GM12878 (cell line): Measurements from ENCODE around the gene FMN2. TPM values are rescaled to one million over a fixed set of nuclear protein-coding genes. Genes with fewer than 3 reads are reported as not detected.

ENCODE experiments used
- ATAC-seq: fragments of 200-7000 bp; cut with Tn5 transposase; 3 replicates; pipeline ENCODE4 v1.9.1; 2020; ENCODE audit warnings: mild to moderate bottlenecking, moderate library complexity
- BruUV-seq: library from RNA; stranded (reverse); fragments of 400-500 nt; replicated peaks from 2 replicates; lab custom pipeline; 2021; lab: Mats Ljungman, UMichigan
- CTCF ChIA-PET: fragments of 300-600 bp; sonication (Branson Sonifier 250); formaldehyde crosslinking; extraction: SDS; loops from one replicate; lab custom pipeline; 2021; ENCODE audit warnings: inconsistent platforms; lab: Yijun Ruan, JAX
- POLR2A ChIA-PET: fragments of 350-600 bp; formaldehyde crosslinking; extraction: SDS; loops from one replicate; lab custom pipeline; 2021; ENCODE audit warnings: inconsistent platforms; lab: Charles Lee
- RAD21 ChIA-PET: fragments of 300-600 bp; sonication (Branson Sonifier 250); formaldehyde crosslinking; loops from one replicate; lab custom pipeline; 2023; ENCODE audit warnings: antibody characterized with exemption; ENCODE audit not compliant: unreplicated experiment; lab: Charles Lee
- SMC1A ChIA-PET: fragments of 300-600 bp; sonication (Branson Sonifier 250); formaldehyde crosslinking; loops from one replicate; lab custom pipeline; 2023; ENCODE audit not compliant: unreplicated experiment, uncharacterized antibody; lab: Charles Lee
- DNase-seq: peaks from one replicate; pipeline ENCODE4 v3.0.0-alpha.2; 2011; ENCODE audit warnings: low read depth, low spot score
- FAIRE-seq: peaks from 3 replicates; lab custom pipeline; 2011; peaks lifted over from hg19 to GRCh38; lab: Jason Lieb, UNC
- H2AFZ ChIP-seq: 2 replicates; pipeline ENCODE4 v1.6.0; 2011; ENCODE audit warnings: low read depth, low read length, control low read depth; ENCODE audit not compliant: control insufficient read depth
- H3K27ac ChIP-seq: 2 replicates; pipeline ENCODE4 v1.5.1; 2011; ENCODE audit warnings: control low read depth; ENCODE audit not compliant: control insufficient read depth, insufficient read depth
- H3K27me3 ChIP-seq, 2 experiments: replicated peaks in 1 of 2; 2 replicates each; pipeline versions ENCODE4 v1.6.0 to v1.6.1; 2011; ENCODE audit warnings: low read length in 1 of 2; ENCODE audit not compliant: control insufficient read depth in 2 of 2, insufficient read depth in 2 of 2
- H3K36me3 ChIP-seq, 2 experiments: 2 replicates each; pipeline ENCODE4 v1.5.1; 2011; ENCODE audit warnings: low read length in 1 of 2; ENCODE audit not compliant: control insufficient read depth in 2 of 2, insufficient read depth in 2 of 2
- H3K4me1 ChIP-seq: 2 replicates; pipeline ENCODE4 v1.6.1; 2011; ENCODE audit warnings: mild to moderate bottlenecking, low read length, moderate library complexity, mixed read lengths; ENCODE audit not compliant: control insufficient read depth, insufficient read depth
- H3K4me2 ChIP-seq: 2 replicates; pipeline ENCODE4 v1.6.0; 2011; ENCODE audit warnings: control low read depth; ENCODE audit not compliant: control insufficient read depth, insufficient read depth
- H3K4me3 ChIP-seq: fragments of 200-600 bp; sonication (generic); 2 replicates; pipeline ENCODE4 v1.5.1; 2016
- H3K79me2 ChIP-seq: 2 replicates; pipeline ENCODE4 v1.6.0; 2011; ENCODE audit warnings: low read length; ENCODE audit not compliant: control insufficient read depth, insufficient read depth
- H3K9ac ChIP-seq: 2 replicates; pipeline ENCODE4 v1.8.0; 2011; ENCODE audit warnings: low read length, control low read depth, mixed read lengths; ENCODE audit not compliant: control insufficient read depth, insufficient read depth
- H3K9me3 ChIP-seq: replicated peaks from 3 replicates; pipeline ENCODE4 v1.5.1; 2011; ENCODE audit warnings: mild to moderate bottlenecking, low read length; ENCODE audit not compliant: control insufficient read depth, insufficient read depth
- H4K20me1 ChIP-seq: 2 replicates; pipeline ENCODE4 v1.6.0; 2011; ENCODE audit not compliant: control insufficient read depth, insufficient read depth
- BHLHE40 ChIP-seq, 2 experiments: fragments of 450-650 bp in 1 of 2; IDR thresholded peaks; 2 replicates each; pipeline ENCODE4 v1.6.1; 2011 to 2017; ENCODE audit warnings: low read depth in 2 of 2, borderline replicate concordance in 1 of 2, improper control_type of control experiment in 1 of 2, low read length in 1 of 2, mild to moderate bottlenecking in 1 of 2
- BRCA1 ChIP-seq: IDR thresholded peaks from 2 replicates; pipeline ENCODE4 v1.6.1; 2011; ENCODE audit warnings: low read depth, low read length, improper control_type of control experiment
- CHD1 ChIP-seq: IDR thresholded peaks from 2 replicates; pipeline ENCODE4 v1.6.1; 2012; ENCODE audit warnings: low read depth, low read length, improper control_type of control experiment
- CTCF ChIP-seq, 3 experiments: IDR thresholded peaks in 2 of 3; conservative IDR thresholded peaks in 1 of 3; 2 replicates each; pipeline ENCODE4 v1.5.1; 2011; ENCODE audit warnings: low read depth in 3 of 3, low read length in 3 of 3, mild to moderate bottlenecking in 3 of 3, control low read depth in 2 of 3, moderate library complexity in 2 of 3, inconsistent platforms in 1 of 3, mixed read lengths in 1 of 3; ENCODE audit not compliant: control insufficient read depth in 2 of 3, insufficient read depth in 1 of 3; ENCODE audit errors: extremely low read depth in 1 of 3
- E2F4 ChIP-seq: IDR thresholded peaks from 2 replicates; pipeline ENCODE4 v1.6.1; 2012; ENCODE audit warnings: low read depth, low read length, improper control_type of control experiment
- FOXK2 ChIP-seq: fragments of 450-650 bp; IDR thresholded peaks from 2 replicates; pipeline ENCODE4 v1.6.1; 2017; ENCODE audit warnings: mild to moderate bottlenecking, moderate library complexity
- MTA3 ChIP-seq: IDR thresholded peaks from 2 replicates; pipeline ENCODE4 v1.6.1; 2012; ENCODE audit warnings: low read length, inconsistent platforms, borderline replicate concordance
- NBN ChIP-seq: fragments of 450-650 bp; IDR thresholded peaks from 2 replicates; pipeline ENCODE4 v1.6.1; 2016
- PML ChIP-seq: IDR thresholded peaks from 2 replicates; pipeline ENCODE4 v1.6.1; 2012; ENCODE audit warnings: low read length, inconsistent platforms
- POLR2AphosphoS2 ChIP-seq: IDR thresholded peaks from 2 replicates; pipeline ENCODE4 v1.6.1; 2011; ENCODE audit warnings: low read depth, mild to moderate bottlenecking, low read length, improper control_type of control experiment, moderate library complexity
- RB1 ChIP-seq: fragments of 450-650 bp; formaldehyde crosslinking; IDR thresholded peaks from 2 replicates; pipeline ENCODE4 v1.6.1; 2017; ENCODE audit warnings: mild to moderate bottlenecking, borderline replicate concordance
- RUNX3 ChIP-seq: IDR thresholded peaks from 2 replicates; pipeline ENCODE4 v1.6.1; 2012; ENCODE audit warnings: low read length, inconsistent platforms
- SUZ12 ChIP-seq: fragments of 200-600 bp; sonication (generic); IDR thresholded peaks from one replicate; pipeline ENCODE4 v1.6.1; 2018; ENCODE audit warnings: antibody characterized with exemption, mild to moderate bottlenecking; ENCODE audit not compliant: unreplicated experiment
- TCF7 ChIP-seq: IDR thresholded peaks from 2 replicates; pipeline ENCODE4 v1.6.1; 2014; ENCODE audit warnings: antibody characterized with exemption, borderline replicate concordance
- ZBTB4 ChIP-seq: fragments of 450-650 bp; formaldehyde crosslinking; IDR thresholded peaks from 2 replicates; pipeline ENCODE4 v1.4.0; 2022; ENCODE audit warnings: mild to moderate bottlenecking, moderate library complexity
- WGBS: methylation state at CpG from one replicate; pipeline ENCODE4 v1.1.6; 2016; ENCODE audit warnings: low lambda C conversion rate; ENCODE audit not compliant: insufficient replicate concordance, insufficient coverage; ENCODE audit errors: missing lambda C conversion rate; 5-methylcytosine and 5-hydroxymethylcytosine counted together
- in situ Hi-C: fragments of 300-500 bp; cut with MboI; formaldehyde crosslinking; loops from 9 replicates; pipeline ENCODE4 v1.14.3; 2018; ENCODE audit warnings: mixed read lengths
- intact Hi-C: fragments of 100-400 bp; cut with micrococcal nuclease; formaldehyde crosslinking; loops from one replicate; pipeline ENCODE4 v1.14.2; 2022; ENCODE audit not compliant: unreplicated experiment
- polyA plus RNA-seq, 11 experiments: library from polyadenylated mRNA; depleted of rRNA in 4 of 11; unstranded in 6 of 11; stranded (reverse) in 5 of 11; fragments of >200 nt; fragmentation: Nextera tagmentation in 4 of 11; fragmentation: Illumina TruSeq in 1 of 11; extraction: Ambion mirVana in 4 of 11; extraction: Trizol in 1 of 11; gene quantifications; 1 replicate in 1 of 11; 2 replicates in 10 of 11; pipeline versions ENCODE4 v1.2.1 to v1.2.3, GENCODE V29; 2011 to 2016; ENCODE audit warnings: inconsistent platforms in 2 of 11, missing spikeins in 2 of 11, low read depth in 1 of 11
- total RNA-seq, 4 experiments: library from RNA; depleted of rRNA in 3 of 4; stranded (reverse); fragments of >200 nt in 3 of 4; fragmentation: Illumina TruSeq in 1 of 4; extraction: Trizol in 1 of 4; gene quantifications; 2 replicates each; pipeline versions ENCODE4 v1.2.1 to v1.2.3, GENCODE V29; 2013 to 2021
- TF ChIP-seq, protein P1 (sequence below): fragments of 450-650 bp; IDR thresholded peaks from 2 replicates; pipeline ENCODE4 v1.6.1; 2017; ENCODE audit warnings: mild to moderate bottlenecking, low read depth, inconsistent platforms; ENCODE audit not compliant: poor library complexity, severe bottlenecking

The FMN2 gene
- total and polyA plus RNA-seq, 10 of the 15 experiments (the other 5 are each of a cell fraction or from before 2014, with no cell fraction given) = 0.60 TPM; not detected in 9

DNA sequence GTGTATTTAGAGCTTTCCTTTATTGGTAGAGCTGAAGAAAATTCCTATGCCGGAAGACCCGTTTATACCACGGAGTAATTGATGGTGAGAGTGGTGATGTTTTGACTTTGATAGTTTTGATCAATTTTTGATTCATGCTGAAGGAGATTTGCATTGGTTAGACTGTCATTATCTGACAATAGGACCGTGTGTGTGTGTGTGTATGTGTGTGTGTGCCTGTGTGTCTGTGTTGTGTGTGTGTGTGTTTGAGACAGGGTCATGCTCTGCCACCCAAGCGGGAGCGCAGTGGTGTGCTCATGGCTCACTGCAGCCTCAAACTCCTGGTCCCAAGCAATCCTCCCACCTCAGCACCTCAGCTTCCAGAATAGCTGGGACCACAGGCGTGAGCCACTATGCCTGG, 9.6 kb downstream of the FMN2 start (continued):
- TF ChIP-seq ZBTB4 (CRISPR knock-in tag) = no peak

DNA sequence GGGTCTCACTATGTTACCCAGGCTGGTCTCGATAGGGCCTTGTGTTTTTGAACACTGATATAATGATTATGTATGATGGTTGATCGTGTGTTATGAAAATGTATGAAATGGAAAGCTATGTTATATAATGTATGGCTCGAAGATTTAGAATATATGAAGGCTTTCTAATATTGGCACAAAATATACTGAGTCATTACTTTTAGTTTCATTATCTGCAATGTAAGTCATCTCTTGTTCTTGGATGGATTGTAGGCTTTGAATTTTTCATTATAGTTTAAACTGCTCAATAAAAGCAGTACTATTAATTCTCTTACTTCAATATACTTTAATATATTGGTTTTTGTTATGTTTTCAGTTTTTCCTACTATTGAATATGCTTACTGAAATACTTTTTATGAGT, 10.1 kb downstream of the FMN2 start:
- POLR2A ChIA-PET = no interaction called here
- Histone ChIP-seq H3K79me2 (no peaks in the 10 kb centered on the region), H3K36me3 (no peaks in the 10 kb centered on the region), H3K4me3 (no peak overlapping the region), H4K20me1 (no peaks in the 10 kb centered on the region), H3K27ac (no peak overlapping the region), H3K4me2 (no peak overlapping the region), H3K9me3 (no peaks in the 10 kb centered on the region), H3K27me3 (no peaks in the 10 kb centered on the region), H3K9ac (no peak overlapping the region), H3K4me1 (no peaks in the 10 kb centered on the region), H2AFZ (no peak overlapping the region)
- 15% methylated on average over 3 of the region's 3 CpGs for WGBS
- DNase-seq (no peak), ATAC-seq (no peak), FAIRE-seq (no peak)
- in situ Hi-C loops (no loop called here), intact Hi-C loops (no loop called here)
- CTCF ChIA-PET = no interaction called here
- BruUV-seq = no TSS peak
- SMC1A ChIA-PET = no interaction called here
- RAD21 ChIA-PET = no interaction called here
- TF ChIP-seq, protein P1, sequence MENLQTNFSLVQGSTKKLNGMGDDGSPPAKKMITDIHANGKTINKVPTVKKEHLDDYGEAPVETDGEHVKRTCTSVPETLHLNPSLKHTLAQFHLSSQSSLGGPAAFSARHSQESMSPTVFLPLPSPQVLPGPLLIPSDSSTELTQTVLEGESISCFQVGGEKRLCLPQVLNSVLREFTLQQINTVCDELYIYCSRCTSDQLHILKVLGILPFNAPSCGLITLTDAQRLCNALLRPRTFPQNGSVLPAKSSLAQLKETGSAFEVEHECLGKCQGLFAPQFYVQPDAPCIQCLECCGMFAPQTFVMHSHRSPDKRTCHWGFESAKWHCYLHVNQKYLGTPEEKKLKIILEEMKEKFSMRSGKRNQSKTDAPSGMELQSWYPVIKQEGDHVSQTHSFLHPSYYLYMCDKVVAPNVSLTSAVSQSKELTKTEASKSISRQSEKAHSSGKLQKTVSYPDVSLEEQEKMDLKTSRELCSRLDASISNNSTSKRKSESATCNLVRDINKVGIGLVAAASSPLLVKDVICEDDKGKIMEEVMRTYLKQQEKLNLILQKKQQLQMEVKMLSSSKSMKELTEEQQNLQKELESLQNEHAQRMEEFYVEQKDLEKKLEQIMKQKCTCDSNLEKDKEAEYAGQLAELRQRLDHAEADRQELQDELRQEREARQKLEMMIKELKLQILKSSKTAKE = no peak
- TF ChIP-seq MTA3 = no peak
- no peak for TF ChIP-seq NBN
- TF ChIP-seq E2F4 = no peak
- TF ChIP-seq PML = no peak
- no peak for TF ChIP-seq RB1
- no peak for TF ChIP-seq BRCA1
- TF ChIP-seq FOXK2 = no peak
- no peak for TF ChIP-seq RUNX3
- TF ChIP-seq CHD1 = no peak
- no peak for TF ChIP-seq BHLHE40 (IDR thresholded peaks at IDR 0.05; ENCODE audit: borderline replicate concordance in 1 of 2, low read depth in 2 of 2, low read length in 1 of 2)
- no peak for TF ChIP-seq TCF7
- no peak for TF ChIP-seq CTCF (IDR thresholded peaks at IDR 0.05 in 2 of 3, conservative IDR thresholded peaks at IDR 0.05 in 1 of 3; ENCODE audit: control insufficient read depth in 2 of 3, extremely low read depth in 1 of 3, insufficient read depth in 1 of 3, low read depth in 3 of 3, low read length in 3 of 3)
- no peak for TF ChIP-seq SUZ12
- TF ChIP-seq POLR2AphosphoS2 = no peak
